SK-N-SH (cell line): Measurements from ENCODE around the gene NOG. TPM values are rescaled to one million over a fixed set of nuclear protein-coding genes. Genes with fewer than 3 reads are reported as not detected.

Experiments used
- CTCF ChIA-PET: fragments of 300-600, 350-600 bp; formaldehyde crosslinking; extraction: SDS; loops from one replicate; lab custom pipeline; 2021; lab: Yijun Ruan, JAX
- POLR2A ChIA-PET: fragments of 350-600 bp; sonication (Branson Sonifier 250); formaldehyde crosslinking; extraction: SDS; loops from one replicate; lab custom pipeline; 2020; ENCODE audit warnings: antibody characterized with exemption, inconsistent platforms; lab: Yijun Ruan, JAX
- DNase-seq: peaks from one replicate; pipeline ENCODE4 v3.0.0; 2012
- H2AFZ ChIP-seq: fragments of 200-600 bp; sonication (generic); 2 replicates; pipeline ENCODE4 v1.8.1; 2016; ENCODE audit warnings: antibody characterized with exemption, mild to moderate bottlenecking, low read depth
- H3F3A ChIP-seq: fragments of 200-600 bp; sonication (generic); replicated peaks from 2 replicates; pipeline ENCODE3; 2016; ENCODE audit warnings: antibody characterized with exemption, mild to moderate bottlenecking; ENCODE audit not compliant: insufficient read depth
- H3K27ac ChIP-seq, 2 experiments: fragments of 200-500 bp in 1 of 2; fragments of 200-600 bp in 1 of 2; sonication (Bioruptor generic) in 1 of 2; sonication (generic), shearing (Covaris generic) in 1 of 2; 2 replicates each; pipeline versions ENCODE4 v1.5.1 to v1.6.1; 2014 to 2016; ENCODE audit warnings: low read depth in 2 of 2, inconsistent platforms in 1 of 2, low read length in 1 of 2, mild to moderate bottlenecking in 1 of 2, mixed read lengths in 1 of 2
- H3K27me3 ChIP-seq: fragments of 200-600 bp; sonication (generic), shearing (Covaris generic); 2 replicates; pipeline ENCODE4 v1.6.1; 2016; ENCODE audit warnings: mixed run types; ENCODE audit not compliant: insufficient read depth
- H3K36me3 ChIP-seq, 2 experiments: fragments of 200-500 bp in 1 of 2; fragments of 200-600 bp in 1 of 2; sonication (Bioruptor generic) in 1 of 2; sonication (generic) in 1 of 2; replicated peaks in 1 of 2; 2 replicates each; pipeline versions ENCODE3 to v1.5.1; 2014 to 2016; ENCODE audit warnings: low read length in 1 of 2, mild to moderate bottlenecking in 1 of 2; ENCODE audit not compliant: insufficient read depth in 2 of 2, control insufficient read depth in 1 of 2
- H3K4me1 ChIP-seq, 2 experiments: fragments of 200-500 bp in 1 of 2; fragments of 200-600 bp in 1 of 2; sonication (Bioruptor generic) in 1 of 2; sonication (generic), shearing (Covaris generic) in 1 of 2; 2 replicates each; pipeline versions ENCODE4 v1.5.1 to v1.6.1; 2014 to 2016; ENCODE audit warnings: low read depth in 1 of 2, low read length in 1 of 2, mixed run types in 1 of 2; ENCODE audit not compliant: insufficient read depth in 2 of 2, control insufficient read depth in 1 of 2
- H3K4me2 ChIP-seq: fragments of 200-600 bp; sonication (generic), shearing (Covaris generic); 2 replicates; pipeline ENCODE4 v1.6.1; 2017; ENCODE audit warnings: mixed run types
- H3K4me3 ChIP-seq, 2 experiments: fragments of 200-500 bp in 1 of 2; fragments of 200-600 bp in 1 of 2; sonication (Bioruptor generic) in 1 of 2; sonication (generic), shearing (Covaris generic) in 1 of 2; 2 replicates each; pipeline versions ENCODE4 v1.5.1 to v1.8.1; 2014 to 2016; ENCODE audit warnings: low read depth in 2 of 2, inconsistent platforms in 1 of 2, low read length in 1 of 2, mild to moderate bottlenecking in 1 of 2, mixed read lengths in 1 of 2, moderate library complexity in 1 of 2
- H3K79me2 ChIP-seq: fragments of 200-600 bp; sonication (generic); 2 replicates; pipeline ENCODE4 v1.8.1; 2017; ENCODE audit warnings: mild to moderate bottlenecking; ENCODE audit not compliant: insufficient read depth
- H3K9ac ChIP-seq: fragments of 200-600 bp; sonication (generic); 2 replicates; pipeline ENCODE4 v1.6.1; 2017; ENCODE audit warnings: mixed run types
- H3K9me2 ChIP-seq: fragments of 200-600 bp; sonication (generic); 2 replicates; pipeline ENCODE4 v1.6.1; 2017; ENCODE audit warnings: mixed run types
- H3K9me3 ChIP-seq: fragments of 200-600 bp; sonication (generic); 2 replicates; pipeline ENCODE4 v1.6.1; 2017; ENCODE audit warnings: mixed run types, mild to moderate bottlenecking, moderate library complexity
- H4K20me1 ChIP-seq: fragments of 200-600 bp; sonication (generic); 2 replicates; pipeline ENCODE4 v1.6.1; 2017; ENCODE audit warnings: mild to moderate bottlenecking, mixed run types; ENCODE audit not compliant: insufficient read depth
- CHD2 ChIP-seq: fragments of 150-350 bp; IDR thresholded peaks from 2 replicates; pipeline ENCODE4 v1.6.1; 2018; ENCODE audit warnings: low read length; ENCODE audit not compliant: partially characterized antibody
- ELF1 ChIP-seq: IDR thresholded peaks from 2 replicates; pipeline ENCODE4 v1.4.0; 2012
- FOSL2 ChIP-seq: IDR thresholded peaks from 2 replicates; pipeline ENCODE4 v1.4.0; 2012; ENCODE audit warnings: low read depth, mild to moderate bottlenecking, moderate library complexity, borderline replicate concordance
- FOXM1 ChIP-seq: IDR thresholded peaks from 2 replicates; pipeline ENCODE4 v1.4.0; 2012; ENCODE audit warnings: low read depth, mild to moderate bottlenecking
- JUND ChIP-seq: IDR thresholded peaks from 2 replicates; pipeline ENCODE4 v1.4.0; 2012
- NRF1 ChIP-seq: IDR thresholded peaks from 2 replicates; pipeline ENCODE4 v1.6.1; 2012; ENCODE audit warnings: low read depth, mild to moderate bottlenecking, low read length
- RFX5 ChIP-seq: IDR thresholded peaks from 2 replicates; pipeline ENCODE4 v1.6.1; 2012; ENCODE audit warnings: mild to moderate bottlenecking, improper control_type of control experiment, low read length
- RXRA ChIP-seq: IDR thresholded peaks from 2 replicates; pipeline ENCODE4 v1.4.0; 2012; ENCODE audit warnings: low read depth, mild to moderate bottlenecking, borderline replicate concordance
- TAF1 ChIP-seq: IDR thresholded peaks from 2 replicates; pipeline ENCODE4 v1.6.1; 2012; ENCODE audit warnings: low read depth, mild to moderate bottlenecking, low read length, moderate library complexity, borderline replicate concordance
- WGBS: methylation state at CpG from one replicate; pipeline ENCODE4 v1.1.6; 2017; ENCODE audit warnings: low lambda C conversion rate; 5-methylcytosine and 5-hydroxymethylcytosine counted together
- polyA plus RNA-seq, 3 experiments: library from polyadenylated mRNA; depleted of rRNA; stranded (reverse); fragments of >200 nt; gene quantifications; 2 replicates each; pipeline ENCODE4 v1.2.3, GENCODE V29; 2012
- small RNA-seq, 7 experiments: library from RNA; depleted of rRNA; stranded (forward); fragments of <200 nt; gene quantifications; one replicate each; pipeline ENCODE3, GENCODE V24; 2012
- TF ChIP-seq, protein P1 (sequence below): fragments of 200-600 bp; sonication (generic); IDR thresholded peaks from 2 replicates; pipeline ENCODE4 v1.6.1; 2017; ENCODE audit warnings: antibody characterized with exemption, mild to moderate bottlenecking, moderate library complexity
- TF ChIP-seq, protein P2 (sequence below): IDR thresholded peaks from 2 replicates; pipeline ENCODE4 v1.6.1; 2012; ENCODE audit warnings: mild to moderate bottlenecking, low read depth, low read length, moderate library complexity
- TF ChIP-seq, protein P3 (sequence below): IDR thresholded peaks from 2 replicates; pipeline ENCODE4; 2012

Gene NOG
- polyA plus RNA-seq, 1 of the 3 experiments (the other 2 are of a cell fraction) = 3.1 TPM

DNA sequence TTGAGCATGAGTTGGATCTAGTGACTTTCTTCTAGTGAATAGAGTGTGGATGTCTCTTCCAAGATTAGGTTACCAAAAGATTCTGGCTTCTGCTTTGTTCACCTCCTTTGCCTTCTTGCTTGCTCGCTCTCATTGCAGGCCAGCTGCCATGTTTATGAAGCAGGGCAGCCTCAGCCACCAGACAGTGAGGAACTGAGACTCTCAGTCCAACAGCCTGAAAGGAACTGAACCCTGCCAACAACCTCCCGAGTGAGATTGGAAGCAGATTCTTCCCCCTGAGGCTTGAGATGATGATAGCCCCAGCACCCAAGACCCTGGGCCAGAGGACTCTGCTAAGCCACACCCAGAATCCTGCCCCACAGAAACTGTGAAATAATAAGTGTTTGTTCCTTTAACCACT lies 48.4 kb downstream of the NOG start:
- H3K9me2 ChIP-seq = no peaks in the 10 kb centered on the region
- H3K27me3 ChIP-seq = peaks cover 4% of the 10 kb centered on the region; the same call in 1 of the 2 replicates
- peaks cover 7% of the 10 kb centered on the region for H3F3A ChIP-seq
- H3K4me2 ChIP-seq = no peak overlapping the region
- H2AFZ ChIP-seq = no peak overlapping the region
- DNase-seq = no peak
- no peaks in the 10 kb centered on the region for H3K4me1 ChIP-seq
- no peaks in the 10 kb centered on the region for H3K9me3 ChIP-seq
- ChIA-PET CTCF (interaction anchor here (1.0 kb wide), 1 partner anchor 36 kb away, joined by 4 read pairs; no protein-coding TSS in a partner anchor), POLR2A (no interaction called here)
- no peak overlapping the region for H3K9ac ChIP-seq
- H3K36me3 ChIP-seq = no peaks in the 10 kb centered on the region
- TF ChIP-seq ELF1 = no peak
- TF ChIP-seq, protein P1, sequence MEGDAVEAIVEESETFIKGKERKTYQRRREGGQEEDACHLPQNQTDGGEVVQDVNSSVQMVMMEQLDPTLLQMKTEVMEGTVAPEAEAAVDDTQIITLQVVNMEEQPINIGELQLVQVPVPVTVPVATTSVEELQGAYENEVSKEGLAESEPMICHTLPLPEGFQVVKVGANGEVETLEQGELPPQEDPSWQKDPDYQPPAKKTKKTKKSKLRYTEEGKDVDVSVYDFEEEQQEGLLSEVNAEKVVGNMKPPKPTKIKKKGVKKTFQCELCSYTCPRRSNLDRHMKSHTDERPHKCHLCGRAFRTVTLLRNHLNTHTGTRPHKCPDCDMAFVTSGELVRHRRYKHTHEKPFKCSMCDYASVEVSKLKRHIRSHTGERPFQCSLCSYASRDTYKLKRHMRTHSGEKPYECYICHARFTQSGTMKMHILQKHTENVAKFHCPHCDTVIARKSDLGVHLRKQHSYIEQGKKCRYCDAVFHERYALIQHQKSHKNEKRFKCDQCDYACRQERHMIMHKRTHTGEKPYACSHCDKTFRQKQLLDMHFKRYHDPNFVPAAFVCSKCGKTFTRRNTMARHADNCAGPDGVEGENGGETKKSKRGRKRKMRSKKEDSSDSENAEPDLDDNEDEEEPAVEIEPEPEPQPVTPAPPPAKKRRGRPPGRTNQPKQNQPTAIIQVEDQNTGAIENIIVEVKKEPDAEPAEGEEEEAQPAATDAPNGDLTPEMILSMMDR = no peak
- TF ChIP-seq, protein P2, sequence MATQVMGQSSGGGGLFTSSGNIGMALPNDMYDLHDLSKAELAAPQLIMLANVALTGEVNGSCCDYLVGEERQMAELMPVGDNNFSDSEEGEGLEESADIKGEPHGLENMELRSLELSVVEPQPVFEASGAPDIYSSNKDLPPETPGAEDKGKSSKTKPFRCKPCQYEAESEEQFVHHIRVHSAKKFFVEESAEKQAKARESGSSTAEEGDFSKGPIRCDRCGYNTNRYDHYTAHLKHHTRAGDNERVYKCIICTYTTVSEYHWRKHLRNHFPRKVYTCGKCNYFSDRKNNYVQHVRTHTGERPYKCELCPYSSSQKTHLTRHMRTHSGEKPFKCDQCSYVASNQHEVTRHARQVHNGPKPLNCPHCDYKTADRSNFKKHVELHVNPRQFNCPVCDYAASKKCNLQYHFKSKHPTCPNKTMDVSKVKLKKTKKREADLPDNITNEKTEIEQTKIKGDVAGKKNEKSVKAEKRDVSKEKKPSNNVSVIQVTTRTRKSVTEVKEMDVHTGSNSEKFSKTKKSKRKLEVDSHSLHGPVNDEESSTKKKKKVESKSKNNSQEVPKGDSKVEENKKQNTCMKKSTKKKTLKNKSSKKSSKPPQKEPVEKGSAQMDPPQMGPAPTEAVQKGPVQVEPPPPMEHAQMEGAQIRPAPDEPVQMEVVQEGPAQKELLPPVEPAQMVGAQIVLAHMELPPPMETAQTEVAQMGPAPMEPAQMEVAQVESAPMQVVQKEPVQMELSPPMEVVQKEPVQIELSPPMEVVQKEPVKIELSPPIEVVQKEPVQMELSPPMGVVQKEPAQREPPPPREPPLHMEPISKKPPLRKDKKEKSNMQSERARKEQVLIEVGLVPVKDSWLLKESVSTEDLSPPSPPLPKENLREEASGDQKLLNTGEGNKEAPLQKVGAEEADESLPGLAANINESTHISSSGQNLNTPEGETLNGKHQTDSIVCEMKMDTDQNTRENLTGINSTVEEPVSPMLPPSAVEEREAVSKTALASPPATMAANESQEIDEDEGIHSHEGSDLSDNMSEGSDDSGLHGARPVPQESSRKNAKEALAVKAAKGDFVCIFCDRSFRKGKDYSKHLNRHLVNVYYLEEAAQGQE = no peak
- TF ChIP-seq RFX5 = no peak
- TF ChIP-seq FOSL2 = no peak
- TF ChIP-seq RXRA = no peak
- TF ChIP-seq FOXM1 = no peak
- no peak for TF ChIP-seq TAF1
- TF ChIP-seq, all 33 proteins: peak for 0
- H4K20me1 ChIP-seq = no peaks in the 10 kb centered on the region
- H3K4me3 ChIP-seq = no peak overlapping the region
- no peaks in the 10 kb centered on the region for H3K79me2 ChIP-seq
- WGBS = 13% methylated on average over 2 of the region's 2 CpGs
- no peak overlapping the region for H3K27ac ChIP-seq

DNA sequence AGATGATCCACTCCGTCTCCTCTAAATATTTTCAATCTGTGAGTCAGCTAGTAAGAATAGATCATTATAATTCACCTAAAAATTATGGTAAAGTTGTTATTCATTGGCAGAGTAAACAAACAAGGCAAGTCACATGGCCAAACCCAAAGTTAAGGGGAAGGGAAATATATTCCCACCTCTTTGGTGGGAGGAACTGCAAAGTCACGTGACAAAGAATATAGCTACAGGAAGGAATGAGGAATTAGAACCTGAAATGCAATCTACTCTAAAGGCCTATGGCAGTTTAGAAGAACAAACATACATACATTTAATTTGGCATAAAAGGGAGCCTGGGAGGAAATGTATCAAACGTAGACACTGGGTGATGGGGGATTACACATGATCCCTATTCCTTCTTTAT lies 48.9 kb downstream of the NOG start:
- TF ChIP-seq NRF1 = no peak
- TF ChIP-seq CHD2 = no peak
- TF ChIP-seq JUND = no peak
- no peak for TF ChIP-seq RXRA
- TF ChIP-seq, protein P3, sequence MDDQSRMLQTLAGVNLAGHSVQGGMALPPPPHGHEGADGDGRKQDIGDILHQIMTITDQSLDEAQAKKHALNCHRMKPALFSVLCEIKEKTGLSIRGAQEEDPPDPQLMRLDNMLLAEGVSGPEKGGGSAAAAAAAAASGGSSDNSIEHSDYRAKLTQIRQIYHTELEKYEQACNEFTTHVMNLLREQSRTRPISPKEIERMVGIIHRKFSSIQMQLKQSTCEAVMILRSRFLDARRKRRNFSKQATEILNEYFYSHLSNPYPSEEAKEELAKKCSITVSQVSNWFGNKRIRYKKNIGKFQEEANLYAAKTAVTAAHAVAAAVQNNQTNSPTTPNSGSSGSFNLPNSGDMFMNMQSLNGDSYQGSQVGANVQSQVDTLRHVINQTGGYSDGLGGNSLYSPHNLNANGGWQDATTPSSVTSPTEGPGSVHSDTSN = no peak
- no peaks in the 10 kb centered on the region for H3K36me3 ChIP-seq
- peaks cover 4% of the 10 kb centered on the region for H3F3A ChIP-seq
- no peak overlapping the region for H3K27ac ChIP-seq
- no peak overlapping the region for H2AFZ ChIP-seq
- H3K79me2 ChIP-seq = no peaks in the 10 kb centered on the region
- H3K9me3 ChIP-seq = no peaks in the 10 kb centered on the region
- DNase-seq = no peak
- H4K20me1 ChIP-seq = no peaks in the 10 kb centered on the region
- H3K4me1 ChIP-seq = no peaks in the 10 kb centered on the region
- H3K4me3 ChIP-seq = no peak overlapping the region
- ChIA-PET POLR2A (no interaction called here), CTCF (interaction anchor here (1.6 kb wide), 1 partner anchor 138 kb away, joined by 5 read pairs; no protein-coding TSS in a partner anchor)
- H3K9me2 ChIP-seq = no peaks in the 10 kb centered on the region
- no peak overlapping the region for H3K9ac ChIP-seq
- no peak overlapping the region for H3K4me2 ChIP-seq
- WGBS = 26% methylated on average over 3 of the region's 3 CpGs
- peaks cover 4% of the 10 kb centered on the region; the same call in 1 of the 2 replicates for H3K27me3 ChIP-seq

Small RNA genes within 50 kb of the gene (small RNA-seq; reads per million reads assigned to genes)
- 0 reads per million in 7 experiments for gene RPL39P33

Other genes starting within 250 kb of the NOG start
- gene C17orf67, start 240.2 kb downstream of the NOG start, polyA plus RNA-seq (2012; rRNA removed) = 1.6 and 1.7 TPM in 2 replicates
- 2.4 and 2.8 TPM in 2 replicates for gene DGKE, start 240.5 kb downstream of the NOG start, polyA plus RNA-seq (2012; rRNA removed)